Activated CD8-positive, alpha-beta memory T cell treated with anti-CD3 and anti-CD28 coated beads for 4 hours (primary cell): ENCODE measurements around the gene AMZ2.
"Not testable (repeated sequence)": the region's sequence is repeated elsewhere in the genome, so short reads cannot be mapped to it uniquely, and the experiment has no call there.

Source experiments
- DNase-seq, 2 donors: peaks; one replicate each; pipeline ENCODE4 v3.0.0-alpha.2; 2020; ENCODE audit warnings: low read depth in 2 of 2

Gene AMZ2

DNA sequence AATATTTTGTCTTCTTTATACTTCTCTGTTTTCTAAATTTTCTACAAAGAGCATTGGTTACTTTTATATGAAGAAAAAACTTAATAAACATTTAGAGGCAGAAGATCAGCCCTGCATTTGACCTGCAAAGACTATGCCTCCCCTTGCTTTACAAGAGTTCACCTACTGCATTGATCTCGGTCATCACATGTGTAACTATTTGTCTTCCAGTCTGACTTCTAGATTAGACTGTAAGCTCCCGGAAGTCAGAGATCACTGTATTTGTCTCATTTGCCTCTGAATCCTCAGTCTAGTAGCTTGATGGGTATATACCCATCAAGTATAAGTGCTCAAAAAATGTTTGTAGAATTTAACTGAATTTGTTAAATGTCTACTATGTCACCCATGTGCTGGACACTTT, 27.7 kb upstream of the AMZ2 start:
- not testable (repeated sequence) for DNase-seq

DNA sequence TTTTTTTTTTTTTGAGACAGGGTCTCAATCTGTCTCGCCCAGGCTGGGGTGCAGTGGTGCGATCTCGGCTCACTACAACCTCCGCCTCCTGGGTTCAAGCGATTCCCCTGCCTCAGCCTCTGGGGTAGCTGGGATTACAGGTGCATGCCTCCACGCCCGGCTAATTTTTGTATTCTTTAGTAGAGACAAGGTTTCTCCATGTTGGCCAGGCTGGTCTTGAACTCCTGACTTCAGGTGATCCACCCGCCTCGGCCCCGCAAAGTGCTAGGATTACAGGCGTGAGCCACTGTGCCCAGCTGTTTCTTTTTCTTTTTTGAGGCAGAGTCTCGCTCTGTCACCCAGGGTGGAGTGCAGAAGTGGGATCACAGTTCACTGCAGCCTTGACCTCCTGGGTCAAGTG, 27.1 kb upstream of the AMZ2 start:
- not testable (repeated sequence) for DNase-seq

DNA sequence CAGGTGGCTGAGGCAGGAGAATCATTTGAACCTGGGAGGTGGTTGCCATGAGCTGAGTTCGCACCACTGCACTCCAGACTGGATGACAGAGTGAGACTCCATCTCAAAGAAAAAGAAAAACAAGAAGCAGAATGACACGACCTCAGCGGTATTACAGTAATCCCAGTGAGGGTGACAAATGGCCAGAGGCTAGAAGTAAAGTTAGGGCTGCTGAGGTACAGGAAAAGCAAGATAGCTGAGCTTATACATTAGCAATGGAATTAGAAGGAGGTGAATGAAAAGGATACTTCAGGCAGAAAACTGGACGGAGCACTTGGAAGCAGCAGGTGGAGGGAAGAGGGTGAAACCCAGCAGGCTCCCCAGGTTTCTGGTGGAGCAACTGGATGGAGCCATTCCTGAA, 26.1 kb upstream of the AMZ2 start:
- no peak for DNase-seq

DNA sequence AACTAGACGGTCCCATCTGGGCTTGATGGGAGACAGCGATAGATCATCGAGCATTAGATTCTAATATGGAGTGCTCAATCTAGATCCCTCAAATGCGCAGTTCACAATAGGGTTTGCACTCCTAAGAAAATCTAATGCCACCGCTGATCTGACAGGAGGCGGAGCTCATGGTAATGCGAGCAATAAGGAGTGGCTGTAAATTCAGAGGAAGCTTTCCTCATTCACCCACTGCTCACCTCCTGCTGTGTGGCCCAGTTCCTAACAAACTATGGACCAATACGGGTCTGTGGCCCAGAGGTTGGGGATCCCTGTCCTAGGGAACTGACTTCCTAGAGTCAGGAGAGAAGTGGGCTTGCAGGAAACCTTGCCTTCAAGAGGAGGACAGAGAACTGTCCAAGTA, 25.2 kb upstream of the AMZ2 start:
- no peak for DNase-seq

GRCh38 chr17:68225055-68225454, 22.8 kb upstream of the AMZ2 start:
- not testable (repeated sequence) for DNase-seq

DNA sequence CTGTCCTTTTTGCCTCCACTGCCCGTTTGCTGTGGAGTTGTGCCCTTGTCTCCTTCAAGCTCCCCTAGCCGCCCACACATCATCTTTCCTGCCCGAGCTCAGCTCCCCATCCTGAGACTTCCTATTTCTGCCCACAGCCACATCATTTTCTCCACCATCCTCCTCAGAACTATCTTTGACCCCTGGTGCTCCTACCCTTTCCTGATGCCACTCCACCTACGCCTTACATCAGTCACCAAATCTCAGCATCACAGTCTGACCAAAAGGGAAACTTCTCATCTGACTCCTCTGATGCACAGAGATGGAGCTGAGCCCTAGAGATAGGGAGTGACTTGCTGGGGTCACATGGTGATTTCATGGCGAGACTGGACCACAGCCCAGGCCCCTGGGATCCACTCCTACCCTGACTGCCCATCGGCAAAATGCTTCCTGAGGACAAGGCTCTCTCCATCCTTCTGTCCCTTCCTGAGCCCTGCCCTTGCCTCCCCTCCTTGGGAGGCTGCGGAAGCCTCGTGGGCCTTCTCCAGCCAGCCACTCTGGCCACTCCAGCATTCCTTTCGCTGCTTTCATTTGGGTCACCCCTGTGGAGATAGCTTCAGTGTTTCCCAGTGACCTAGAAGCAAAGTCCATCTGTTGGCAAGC, 19.7 kb upstream of the AMZ2 start:
- DNase-seq = not testable (repeated sequence)

DNA sequence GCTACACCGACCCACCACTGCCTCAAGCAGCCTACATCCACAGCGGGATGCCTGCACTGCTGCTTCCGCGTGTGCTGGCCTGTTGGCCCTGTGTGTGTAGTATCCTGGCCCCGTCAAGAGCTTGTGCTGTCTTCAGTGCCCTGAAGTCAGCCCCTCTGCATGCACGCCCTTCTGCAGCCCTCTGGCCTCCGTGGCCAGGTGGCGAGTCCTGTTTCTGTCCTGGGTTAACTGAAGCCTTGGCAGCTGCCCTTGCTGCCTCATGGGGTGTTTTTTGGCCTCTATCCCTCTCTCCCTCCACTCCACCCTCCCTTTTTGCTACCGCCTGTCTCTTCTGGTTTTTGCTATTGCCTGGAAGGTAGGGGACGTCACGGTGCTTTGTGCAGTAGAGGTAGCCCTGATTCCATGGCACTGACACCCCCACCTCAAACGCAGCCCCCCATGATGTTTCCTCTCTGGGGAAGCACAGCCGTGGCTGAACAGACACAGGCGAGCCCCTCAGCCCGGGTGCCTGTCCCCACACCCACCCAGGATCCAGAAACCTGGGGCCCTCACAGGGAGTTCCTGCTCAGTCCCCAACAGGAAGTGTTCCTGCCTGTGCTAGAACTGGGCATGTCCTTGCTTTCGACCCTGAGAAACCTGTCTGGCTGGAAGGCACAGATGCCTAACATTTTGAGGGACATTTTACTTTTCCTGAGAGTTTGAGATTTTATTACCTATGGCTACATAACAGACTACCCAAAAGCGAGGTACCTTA, 18.8 kb upstream of the AMZ2 start:
- DNase-seq = no peak

GRCh38 chr17:68229619-68230018, 18.2 kb upstream of the AMZ2 start:
- DNase-seq = no peak

DNA sequence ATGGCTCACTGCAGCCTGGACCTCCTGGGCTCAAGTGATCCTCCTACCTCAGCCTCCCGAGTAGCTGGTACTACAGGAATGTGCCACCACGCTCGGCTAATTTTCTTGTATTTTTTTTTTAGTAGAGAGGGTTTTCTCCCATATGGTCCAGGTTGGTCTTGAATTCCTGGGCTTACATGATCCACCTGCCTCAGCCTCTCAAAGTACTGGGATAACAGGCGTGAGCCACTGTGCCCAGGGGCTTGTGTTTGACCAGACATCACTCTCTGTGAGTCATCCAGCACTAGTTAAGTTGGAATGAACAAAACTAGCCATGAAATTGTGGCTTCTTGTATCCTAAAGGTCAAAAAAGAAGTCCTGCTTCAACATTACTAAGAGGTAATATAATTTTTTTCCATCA, 16.7 kb upstream of the AMZ2 start:
- not testable (repeated sequence) for DNase-seq

- DNase-seq = no peak
These were observed 16.3 kb upstream of the AMZ2 start for GRCh38 chr17:68231541-68231940.

- not testable (repeated sequence) for DNase-seq
These were observed 15.1 kb upstream of the AMZ2 start for GRCh38 chr17:68232741-68233140.

- DNase-seq = peak in 1 of 2 donors; percentile 47
These were observed 13.0 kb upstream of the AMZ2 start for GRCh38 chr17:68234726-68235335.

- not testable (repeated sequence) for DNase-seq
These were observed 12.5 kb upstream of the AMZ2 start for GRCh38 chr17:68235336-68235791.

- DNase-seq = not testable (repeated sequence)
These were observed 10.3 kb upstream of the AMZ2 start for GRCh38 chr17:68237369-68238163.

DNA sequence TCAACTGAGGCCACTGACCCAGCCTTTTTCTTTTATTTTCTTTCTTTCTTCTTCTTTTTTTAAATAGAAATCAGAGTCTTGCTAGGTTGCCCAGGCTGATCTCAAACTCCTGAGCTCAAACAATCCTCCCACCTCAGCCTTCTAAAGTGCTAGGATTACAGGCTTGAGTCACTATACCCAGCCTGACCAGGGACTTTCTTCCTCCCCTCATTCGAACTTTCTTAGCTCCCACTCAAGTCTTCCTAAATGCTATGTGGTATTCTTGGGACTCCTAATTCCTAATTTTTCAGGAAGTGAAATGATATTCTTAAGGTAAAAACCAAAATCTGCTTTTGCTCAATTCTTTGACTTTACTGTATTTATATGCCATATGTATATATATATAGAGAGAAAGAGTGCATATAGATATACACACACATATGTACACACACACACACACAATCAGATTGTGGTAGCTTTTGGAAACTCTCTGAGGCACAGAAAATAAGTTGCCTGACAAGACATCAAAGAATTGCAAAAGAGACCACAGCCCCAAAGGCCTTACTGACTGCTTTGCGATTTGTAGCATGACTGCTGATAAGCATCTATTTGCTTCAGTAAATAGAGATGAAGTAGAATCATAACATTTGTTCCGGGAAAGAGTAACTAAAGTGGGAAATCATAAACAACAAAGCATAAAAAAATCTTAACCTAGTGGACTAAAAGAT, 9.5 kb upstream of the AMZ2 start:
- DNase-seq = no peak

DNA sequence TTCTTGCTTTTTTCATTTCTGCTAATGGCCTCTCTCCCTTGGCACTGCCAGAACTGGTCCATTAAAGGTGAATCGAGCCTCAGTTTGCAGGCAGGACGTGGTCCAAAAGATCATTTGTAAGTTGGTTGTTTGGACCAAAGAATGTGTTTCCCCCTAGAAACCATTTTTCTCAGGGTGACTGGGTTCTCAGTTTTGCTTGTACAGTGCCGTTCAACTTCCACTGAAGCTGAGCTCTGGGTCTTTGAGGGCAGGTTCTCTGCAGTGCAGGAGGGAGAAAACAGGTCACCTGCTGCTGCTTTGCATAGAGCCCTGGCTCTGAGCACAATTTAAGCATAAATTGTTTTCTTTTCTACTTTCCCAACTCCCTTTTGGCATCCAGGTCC, 9.0 kb upstream of the AMZ2 start:
- no peak for DNase-seq

DNA sequence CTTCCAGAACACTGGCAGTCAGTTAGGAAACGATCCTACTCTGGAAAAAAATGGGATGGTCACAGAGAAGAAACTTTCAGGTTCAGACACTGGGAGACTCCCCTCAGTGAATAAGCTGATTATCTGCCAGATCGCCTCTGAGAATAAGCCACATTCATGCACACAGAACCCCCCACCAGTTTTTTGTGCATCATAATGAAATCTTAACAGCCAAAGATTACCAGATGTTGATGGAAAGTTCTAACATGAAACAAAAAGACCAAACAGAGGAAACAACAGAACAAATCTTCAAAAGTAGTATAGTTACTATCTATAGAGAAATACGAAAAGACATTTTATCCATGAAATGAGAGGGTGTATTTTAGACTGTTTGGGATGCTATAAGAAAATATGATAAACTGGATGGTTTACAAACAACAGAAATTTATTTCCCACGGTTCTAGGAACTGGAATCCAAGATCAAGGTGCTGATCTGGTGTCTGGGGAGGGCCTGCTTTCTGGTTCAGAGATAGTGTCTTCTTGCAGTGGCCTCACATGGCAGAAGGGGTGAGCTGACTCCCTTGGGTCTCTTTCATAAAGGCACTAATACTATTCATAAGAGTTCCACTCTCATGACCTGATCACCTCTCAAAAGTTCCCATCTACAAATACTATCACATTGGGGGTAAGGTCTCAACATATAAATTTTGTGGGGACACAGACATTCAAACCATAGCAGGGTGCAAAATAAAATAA, 8.0 kb upstream of the AMZ2 start:
- no peak for DNase-seq

DNA sequence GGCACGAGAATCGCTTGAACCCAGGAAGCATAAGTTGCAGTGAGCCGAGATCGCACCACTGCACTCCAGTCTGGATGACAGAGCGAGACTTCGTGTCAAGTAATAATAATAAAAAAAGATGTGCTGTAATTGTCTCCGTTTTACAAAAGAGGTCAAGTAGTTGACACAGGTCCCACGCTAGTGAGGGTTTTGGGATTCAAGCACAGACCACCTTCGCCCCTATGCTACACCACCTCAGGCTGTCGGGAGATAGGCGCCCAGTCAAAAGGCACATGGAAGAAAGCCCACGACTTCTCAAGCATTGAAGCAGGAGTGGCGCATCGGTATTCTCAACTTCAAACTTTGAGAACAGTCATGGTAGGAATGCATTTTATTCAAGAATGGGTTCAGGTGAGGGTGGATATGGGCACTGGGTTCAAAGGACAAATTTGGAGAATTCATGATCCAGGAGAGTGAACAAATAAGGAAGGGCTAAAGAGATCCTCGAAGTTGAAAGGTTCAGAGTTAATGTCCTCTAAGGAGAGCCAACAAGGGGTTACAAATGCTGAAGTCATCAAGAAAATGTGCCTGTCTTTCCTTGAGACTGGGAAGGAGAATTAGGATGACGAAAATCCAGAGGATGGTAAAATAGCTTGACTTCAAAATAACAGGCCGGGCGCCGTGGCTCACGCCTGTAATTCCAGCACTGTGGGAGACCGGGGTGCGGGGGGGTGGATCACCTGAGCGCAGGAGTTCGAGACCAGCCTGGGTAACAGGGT, 1.4 kb upstream of the AMZ2 start:
- DNase-seq = no peak

DNA sequence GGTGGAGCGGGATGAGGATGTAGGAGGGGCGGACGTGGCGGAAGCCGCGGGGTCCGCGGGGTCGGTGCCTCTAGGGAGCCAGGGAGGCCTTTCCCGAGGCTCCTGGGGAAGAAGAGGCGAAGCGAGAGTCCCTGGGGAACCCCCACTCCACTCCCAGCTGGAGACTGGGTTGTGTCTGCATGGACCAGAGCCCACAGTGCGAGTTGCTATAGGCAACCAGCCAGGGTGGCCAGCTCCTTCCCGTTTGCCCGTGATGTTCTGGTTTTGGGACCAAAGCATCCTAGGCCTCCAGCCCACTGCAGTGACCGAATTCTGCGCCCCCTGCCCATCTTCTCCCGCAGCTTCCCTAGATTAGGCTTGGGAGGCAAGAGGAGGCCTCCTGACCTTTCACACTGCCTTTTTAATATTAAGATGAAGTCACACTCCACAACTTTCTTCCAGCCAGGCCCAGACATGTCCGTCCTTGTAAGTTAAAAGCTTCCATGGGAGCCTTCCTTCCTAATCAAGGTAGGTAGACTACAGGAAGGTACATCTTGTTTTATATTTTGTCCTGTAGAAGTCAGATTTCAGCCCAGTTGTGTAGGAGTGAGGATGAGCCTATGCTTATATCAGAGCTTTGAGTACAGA, 469 bp downstream of the AMZ2 start:
- no peak for DNase-seq

GRCh38 chr17:68248891-68249290, 1.0 kb downstream of the AMZ2 start:
- DNase-seq = no peak
